SW 1271 (cell line): Measurements from ENCODE around the gene TRAF3IP1.
"Not testable (repeated sequence)": the region's sequence is repeated elsewhere in the genome, so short reads cannot be mapped to it uniquely, and the experiment has no call there.

Experiments
- DNase-seq, 2 experiments: peaks; one replicate each; lab custom pipeline; 2025; lab: John Stamatoyannopoulos, UW

The TRAF3IP1 gene

GRCh38 chr2:238427435-238428162 lies 107.3 kb downstream of the TRAF3IP1 start:
- DNase-seq: no peak

DNA sequence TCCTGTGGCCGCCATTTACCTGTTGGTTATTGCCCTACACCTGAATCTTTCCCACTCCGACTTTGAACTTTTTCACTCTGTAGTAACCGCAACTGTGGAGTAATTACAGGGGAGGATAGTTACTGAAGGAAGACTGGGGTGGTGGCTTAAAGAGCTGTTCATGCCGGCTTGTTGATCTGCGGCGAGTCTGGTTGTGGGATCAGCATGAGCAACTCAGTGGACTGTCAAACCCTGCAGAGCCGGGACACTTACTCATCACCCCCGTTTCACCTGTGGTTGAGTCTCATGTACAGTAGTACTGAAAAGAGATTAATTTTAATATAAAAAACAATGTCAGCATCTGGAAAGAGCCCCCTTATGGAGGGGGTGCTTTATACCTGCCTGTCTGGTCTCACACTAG lies 108.5 kb downstream of the TRAF3IP1 start:
- DNase-seq: no peak

- no peak for DNase-seq
Measured at GRCh38 chr2:238430781-238431180, 110.5 kb downstream of the TRAF3IP1 start.

- DNase-seq: no peak
Measured at GRCh38 chr2:238431456-238431855, 111.1 kb downstream of the TRAF3IP1 start.

DNA sequence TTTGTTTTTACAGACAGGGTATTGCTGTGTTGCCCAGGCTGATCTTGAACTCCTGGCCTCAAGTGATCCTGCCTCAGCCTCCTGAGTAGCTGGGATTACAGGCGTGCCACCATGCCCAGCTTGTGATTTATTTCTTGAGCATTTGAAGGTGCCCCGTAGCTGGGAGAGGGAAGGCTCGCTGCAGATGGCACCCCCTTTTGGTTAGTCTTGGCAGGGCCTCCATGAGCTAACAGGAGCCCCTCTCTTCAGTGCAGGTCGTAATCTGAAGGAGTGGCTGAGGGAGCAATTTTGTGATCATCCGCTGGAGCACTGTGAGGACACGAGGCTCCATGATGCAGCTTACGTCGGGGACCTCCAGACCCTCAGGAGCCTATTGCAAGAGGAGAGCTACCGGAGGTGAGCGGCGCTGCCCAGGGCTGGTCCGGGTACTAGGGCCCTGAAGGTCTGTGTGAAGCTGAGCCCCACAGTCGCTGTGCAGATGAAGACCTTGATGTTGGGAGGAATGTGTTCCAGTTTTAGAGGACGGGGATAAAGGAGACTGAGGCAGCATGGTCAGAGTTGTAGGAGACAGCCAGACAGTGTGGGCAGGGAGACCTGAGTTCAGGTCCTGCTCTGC lies 113.1 kb downstream of the TRAF3IP1 start:
- DNase-seq: no peak

DNA sequence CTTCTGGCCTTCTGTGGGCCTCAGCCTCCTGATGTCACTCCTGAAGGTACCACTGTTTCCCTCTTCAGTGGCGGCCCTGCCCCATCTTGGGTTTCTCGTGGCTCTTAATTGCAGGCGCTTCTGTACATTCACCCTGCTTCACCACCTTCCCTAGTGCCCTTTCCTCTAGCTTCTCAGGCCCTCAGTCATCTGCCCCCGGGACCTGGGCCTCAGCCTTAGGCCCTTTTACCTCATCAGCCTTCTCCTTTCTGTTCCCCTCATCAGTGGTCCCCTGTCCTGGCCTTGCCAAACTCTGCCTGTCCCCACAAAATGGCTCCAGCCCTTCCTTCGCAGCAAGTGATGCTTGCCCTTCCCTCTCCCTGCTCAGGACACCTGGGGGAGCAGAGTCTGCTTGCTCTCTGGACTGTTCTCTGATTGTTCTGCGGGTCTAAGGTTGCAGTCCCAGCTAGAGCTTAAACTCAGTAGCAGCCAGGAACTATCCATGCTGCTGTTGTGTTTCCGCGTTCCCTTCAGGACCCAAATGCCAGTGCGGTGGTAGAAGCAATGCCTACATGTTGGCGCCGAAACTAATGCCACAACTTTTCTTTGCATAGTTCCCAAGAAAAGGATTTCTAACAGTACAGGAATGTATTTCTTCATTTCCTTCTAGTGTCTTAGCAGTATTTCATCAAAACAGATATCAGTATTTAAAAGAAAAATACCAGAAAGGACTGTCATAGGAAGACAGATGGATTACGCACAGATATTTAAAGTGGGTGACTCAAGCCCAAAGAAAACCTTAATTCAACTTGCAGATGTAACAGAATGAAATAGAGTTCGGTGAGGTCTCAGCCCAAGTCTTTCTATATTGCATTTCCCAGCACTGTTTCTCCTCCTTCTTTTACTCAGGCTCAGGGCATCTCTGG lies 113.9 kb downstream of the TRAF3IP1 start:
- DNase-seq: peak; percentile 49 to 82

DNA sequence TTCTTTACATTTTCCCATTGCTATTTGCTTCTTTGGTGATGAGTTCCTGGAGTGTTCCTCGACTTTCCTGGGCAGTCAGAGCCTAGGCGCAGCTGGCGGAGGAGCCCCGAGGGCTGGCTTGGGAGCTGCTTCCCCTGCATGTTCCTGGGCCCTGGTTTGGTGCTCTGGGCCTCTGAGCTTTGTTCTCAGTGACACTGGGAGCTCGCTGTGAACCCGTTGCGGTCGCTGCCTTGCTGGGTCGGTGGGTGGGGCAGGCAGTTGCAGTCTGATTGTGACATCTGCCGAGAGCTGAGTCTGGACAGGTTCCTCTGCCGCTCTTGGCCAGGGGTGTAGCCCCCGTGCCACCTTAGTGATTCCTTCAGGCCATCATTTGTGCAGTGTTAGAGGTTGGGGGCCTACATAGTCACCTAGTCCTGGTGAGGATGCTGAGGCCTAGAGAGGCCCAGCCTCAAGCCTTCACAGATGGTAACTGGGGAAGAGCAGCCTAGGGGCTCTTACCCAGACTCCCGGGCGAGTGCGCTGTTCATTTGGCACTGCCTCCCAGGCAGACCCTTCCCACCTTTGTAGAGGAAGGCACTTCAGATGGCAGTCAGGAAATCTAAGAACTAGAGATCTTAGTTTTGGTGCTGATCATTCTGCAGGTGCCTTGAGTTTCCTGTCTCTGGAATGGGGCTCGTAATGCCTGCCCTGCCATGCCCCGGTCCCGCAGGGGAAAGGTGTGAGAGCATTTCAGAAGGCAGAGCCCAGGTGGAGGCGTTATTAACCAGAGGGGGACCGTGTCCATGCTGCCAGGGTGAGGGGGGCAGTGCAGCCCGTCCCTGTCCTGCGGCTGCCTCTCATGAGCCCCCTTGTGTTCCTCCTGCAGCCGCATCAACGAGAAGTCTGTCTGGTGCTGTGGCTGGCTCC lies 114.8 kb downstream of the TRAF3IP1 start:
- DNase-seq: no peak

DNA sequence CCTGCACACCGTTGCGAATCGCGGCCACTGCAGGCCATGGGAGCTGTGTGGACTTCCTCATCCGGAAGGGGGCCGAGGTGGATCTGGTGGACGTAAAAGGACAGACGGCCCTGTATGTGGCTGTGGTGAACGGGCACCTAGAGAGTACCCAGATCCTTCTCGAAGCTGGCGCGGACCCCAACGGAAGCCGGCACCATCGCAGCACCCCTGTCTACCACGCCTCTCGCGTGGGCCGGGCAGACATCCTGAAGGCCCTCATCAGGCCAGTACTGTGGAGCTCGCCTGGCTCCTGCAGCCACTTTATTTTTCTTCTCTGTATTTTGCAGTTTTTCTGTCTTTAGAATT lies 115.4 kb downstream of the TRAF3IP1 start:
- no peak for DNase-seq

- DNase-seq: peak; percentile 97 to 99
Measured at GRCh38 chr2:238438856-238439849, 118.8 kb downstream of the TRAF3IP1 start.

GRCh38 chr2:238439917-238440316 lies 119.6 kb downstream of the TRAF3IP1 start:
- no peak for DNase-seq

GRCh38 chr2:238440331-238440730 lies 120.0 kb downstream of the TRAF3IP1 start:
- no peak for DNase-seq

GRCh38 chr2:238440767-238441166 lies 120.4 kb downstream of the TRAF3IP1 start:
- DNase-seq: no peak

- DNase-seq: no peak
Measured at GRCh38 chr2:238441262-238442114, 121.2 kb downstream of the TRAF3IP1 start.

GRCh38 chr2:238442257-238442656 lies 121.9 kb downstream of the TRAF3IP1 start:
- DNase-seq: not testable (repeated sequence)

DNA sequence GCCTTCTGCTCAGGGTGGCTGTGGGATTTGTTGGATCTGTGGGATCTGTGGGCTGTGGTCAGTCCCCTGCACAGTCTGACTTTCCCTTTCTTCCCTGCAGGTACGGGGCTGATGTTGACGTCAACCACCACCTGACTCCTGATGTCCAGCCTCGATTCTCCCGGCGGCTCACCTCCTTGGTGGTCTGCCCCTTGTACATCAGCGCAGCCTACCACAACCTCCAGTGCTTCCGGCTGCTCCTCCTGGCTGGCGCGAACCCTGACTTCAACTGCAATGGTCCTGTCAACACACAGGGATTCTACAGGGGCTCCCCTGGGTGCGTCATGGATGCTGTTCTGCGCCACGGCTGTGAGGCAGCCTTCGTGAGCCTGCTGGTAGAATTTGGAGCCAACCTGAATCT lies 123.9 kb downstream of the TRAF3IP1 start:
- DNase-seq: no peak

DNA sequence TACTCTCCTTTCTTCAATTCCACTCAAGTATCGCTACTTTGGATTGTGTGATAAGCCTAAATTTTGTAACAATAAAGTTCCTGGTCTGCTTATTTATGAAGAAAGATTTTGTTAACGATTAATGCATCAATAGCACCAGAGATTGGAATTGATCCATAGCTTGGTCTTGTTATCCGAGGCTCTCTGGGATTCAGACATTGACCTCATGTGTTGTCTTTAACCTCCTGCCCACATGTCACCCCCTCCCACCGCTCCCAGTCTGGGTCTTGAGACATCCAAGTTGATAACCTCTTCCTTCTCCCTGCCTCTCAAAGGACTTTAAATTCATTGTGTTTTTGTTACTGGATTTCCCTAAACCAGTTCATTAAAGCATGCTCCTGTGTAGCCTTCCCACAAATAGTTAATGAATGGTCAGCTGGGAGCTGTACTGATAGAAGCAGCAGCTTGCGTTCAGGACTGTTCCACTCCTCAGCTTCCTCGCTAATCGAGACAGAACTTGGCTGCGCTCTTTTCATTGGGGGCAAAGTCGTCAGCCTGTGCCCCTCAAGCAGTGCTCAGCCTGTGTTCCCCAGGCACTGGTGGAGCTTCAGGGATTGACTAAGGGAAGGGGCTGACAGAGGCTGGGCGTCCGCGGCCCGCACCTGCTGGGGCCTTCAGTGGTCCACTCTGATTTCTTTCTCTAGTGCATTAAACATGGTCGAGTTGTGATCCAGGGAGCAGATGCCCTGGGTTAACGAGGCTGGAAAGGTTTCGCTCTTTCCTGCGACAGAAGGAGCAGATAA lies 125.3 kb downstream of the TRAF3IP1 start:
- no peak for DNase-seq

DNA sequence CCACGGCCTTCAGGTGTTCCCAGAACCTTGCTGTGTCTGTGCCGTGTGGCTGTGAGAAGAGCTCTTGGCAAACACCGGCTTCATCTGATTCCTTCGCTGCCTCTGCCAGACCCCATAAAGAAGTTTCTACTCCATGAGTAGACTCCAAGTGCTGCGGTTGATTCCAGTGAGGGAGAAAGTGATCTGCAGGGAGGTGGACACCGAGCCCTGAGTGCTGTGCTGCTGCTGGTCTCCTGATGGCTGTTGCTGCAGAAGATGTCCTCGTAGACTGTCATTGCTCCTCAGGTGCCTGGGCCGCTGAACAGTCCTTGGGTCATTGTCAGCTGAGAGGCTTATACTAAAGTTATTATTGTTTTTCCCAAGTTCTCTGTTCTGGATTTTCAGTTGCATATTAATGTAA lies 126.1 kb downstream of the TRAF3IP1 start:
- no peak for DNase-seq

- DNase-seq: no peak
Measured at GRCh38 chr2:238448031-238448955, 128.0 kb downstream of the TRAF3IP1 start.
